Measurements from ENCODE around the gene DGCR2. TPM values are rescaled to one million over a fixed set of nuclear protein-coding genes. Genes with fewer than 3 reads are reported as not detected.

DGCR2 gene
- polyA plus RNA-seq, 1 donor (not counting 4 experiments of a cell fraction or from before 2014, with no cell fraction given): 23.2 TPM

DNA sequence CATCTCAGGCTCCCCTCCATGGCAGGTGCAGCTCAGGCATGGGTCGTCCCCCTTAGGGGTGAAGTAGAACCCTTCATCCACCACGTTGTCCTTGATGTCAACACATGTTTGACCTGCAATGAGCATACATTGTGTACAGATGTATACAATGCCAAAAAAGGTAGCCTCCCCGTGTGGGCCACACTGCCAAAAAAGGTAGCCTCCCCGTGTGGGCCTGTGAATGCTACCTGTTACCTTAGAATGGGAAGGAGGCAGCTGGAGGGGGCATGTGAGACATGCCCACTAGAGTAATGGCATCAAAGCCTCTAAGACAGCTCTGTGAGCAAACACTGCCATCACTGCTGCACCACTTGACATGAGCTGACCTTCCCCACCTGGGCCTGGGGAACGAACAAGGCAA lies 73.7 kb downstream of the DGCR2 start:
- FAIRE-seq: no peak
- Histone ChIP-seq H3K79me2 (ENCODE audit: control insufficient read depth, insufficient read depth, low read length) (no peaks in the 10 kb centered on the region), H3K4me3 (ENCODE audit: control insufficient read depth in 2 of 3, extremely low read depth in 1 of 3, insufficient read depth in 2 of 3, low read depth in 1 of 3, low read length in 3 of 3) (no peak overlapping the region), H3K27ac (ENCODE audit: control insufficient read depth, insufficient read depth, low read length) (no peak overlapping the region), H4K20me1 (ENCODE audit: control insufficient read depth, extremely low read depth, insufficient read depth, low read length) (peaks cover 4% of the 10 kb centered on the region), H3K4me2 (ENCODE audit: control insufficient read depth, extremely low read depth, insufficient read depth, low read depth, low read length) (no peak overlapping the region), H3K27me3 (ENCODE audit: control insufficient read depth, extremely low read depth, insufficient read depth, low read length) (no peaks in the 10 kb centered on the region), H3K4me1 (ENCODE audit: control insufficient read depth, extremely low read depth, insufficient read depth, low read length) (no peaks in the 10 kb centered on the region), H2AFZ (ENCODE audit: control insufficient read depth, low read length) (no peak overlapping the region), H3K9me3 (ENCODE audit: control insufficient read depth, low read depth, low read length) (no peaks in the 10 kb centered on the region), H3K9me1 (ENCODE audit: control insufficient read depth, extremely low read depth, insufficient read depth, low read length) (no peaks in the 10 kb centered on the region), H3K9ac (ENCODE audit: control insufficient read depth, extremely low read depth, insufficient read depth, low read length) (no peak overlapping the region), H3K36me3 (ENCODE audit: control insufficient read depth in 2 of 2, extremely low read depth in 1 of 2, insufficient read depth in 2 of 2, low read length in 2 of 2) (peaks cover 32 to 42% of the 10 kb centered on the region in 2 experiments)
- dilution Hi-C loops (cut with MboI; ENCODE audit: extremely low pct_ligation_motif_present, low sequenced_read_pairs): no loop called here
- TF ChIP-seq CTCF (optimal IDR thresholded peaks at IDR 0.05 in 1 of 3, IDR thresholded peaks at IDR 0.05 in 1 of 3, conservative IDR thresholded peaks at IDR 0.05 in 1 of 3; ENCODE audit: extremely low read depth in 1 of 3, insufficient read depth in 2 of 3, low read length in 3 of 3) (no peak), EZH2 (IDR thresholded peaks at IDR 0.05; ENCODE audit: low read length) (no peak)
- DNase-seq (ENCODE audit: low read depth, low spot score): no peak

DNA sequence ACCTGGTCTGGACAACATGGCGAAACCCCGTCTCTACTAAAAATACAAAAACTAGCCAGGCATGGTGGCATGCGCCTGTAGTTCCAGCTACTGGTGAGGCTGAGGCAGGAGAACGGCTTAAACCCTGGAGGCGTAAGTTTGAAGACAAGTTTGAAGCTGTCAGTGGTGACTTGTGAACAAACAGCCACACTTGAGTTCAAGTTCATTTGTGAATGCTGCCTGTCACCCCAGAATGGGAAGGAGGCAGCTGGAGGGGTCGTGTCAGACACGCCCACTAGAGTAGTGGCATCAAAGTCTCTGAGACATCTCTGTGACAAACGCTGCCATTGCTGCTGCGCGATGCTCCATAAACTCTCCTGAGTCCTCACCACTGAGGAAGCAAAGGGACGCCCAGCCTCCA lies 74.2 kb downstream of the DGCR2 start:
- Histone ChIP-seq H3K4me3 (ENCODE audit: control insufficient read depth in 2 of 3, extremely low read depth in 1 of 3, insufficient read depth in 2 of 3, low read depth in 1 of 3, low read length in 3 of 3) (no peak overlapping the region), H2AFZ (ENCODE audit: control insufficient read depth, low read length) (no peak overlapping the region), H3K79me2 (ENCODE audit: control insufficient read depth, insufficient read depth, low read length) (no peaks in the 10 kb centered on the region), H3K9me3 (ENCODE audit: control insufficient read depth, low read depth, low read length) (no peaks in the 10 kb centered on the region), H3K9me1 (ENCODE audit: control insufficient read depth, extremely low read depth, insufficient read depth, low read length) (no peaks in the 10 kb centered on the region), H4K20me1 (ENCODE audit: control insufficient read depth, extremely low read depth, insufficient read depth, low read length) (peaks cover 4% of the 10 kb centered on the region), H3K4me1 (ENCODE audit: control insufficient read depth, extremely low read depth, insufficient read depth, low read length) (no peaks in the 10 kb centered on the region), H3K9ac (ENCODE audit: control insufficient read depth, extremely low read depth, insufficient read depth, low read length) (no peak overlapping the region), H3K27ac (ENCODE audit: control insufficient read depth, insufficient read depth, low read length) (no peak overlapping the region), H3K4me2 (ENCODE audit: control insufficient read depth, extremely low read depth, insufficient read depth, low read depth, low read length) (no peak overlapping the region), H3K27me3 (ENCODE audit: control insufficient read depth, extremely low read depth, insufficient read depth, low read length) (no peaks in the 10 kb centered on the region), H3K36me3 (ENCODE audit: control insufficient read depth in 2 of 2, extremely low read depth in 1 of 2, insufficient read depth in 2 of 2, low read length in 2 of 2) (peaks cover 32 to 40% of the 10 kb centered on the region in 2 experiments)
- TF ChIP-seq EZH2 (IDR thresholded peaks at IDR 0.05; ENCODE audit: low read length) (no peak), CTCF (optimal IDR thresholded peaks at IDR 0.05 in 1 of 3, IDR thresholded peaks at IDR 0.05 in 1 of 3, conservative IDR thresholded peaks at IDR 0.05 in 1 of 3; ENCODE audit: extremely low read depth in 1 of 3, insufficient read depth in 2 of 3, low read length in 3 of 3) (no peak)
- DNase-seq (ENCODE audit: low read depth, low spot score): no peak
- dilution Hi-C loops (cut with MboI; ENCODE audit: extremely low pct_ligation_motif_present, low sequenced_read_pairs): no loop called here
- FAIRE-seq: no peak
